Nephron (organoid): ENCODE results near the gene ANKRD11.
A peak's percentile ranks its signal among the peaks of the same experiment; 100 is the strongest.

Experiments
- H3K27ac Mint-ChIP-seq, 3 experiments: 2 replicates each; pipeline ENCODE4 v1.8.0; 2020; ENCODE audit warnings: mixed read lengths in 3 of 3, mild to moderate bottlenecking in 2 of 3, moderate library complexity in 1 of 3
- H3K27me3 Mint-ChIP-seq: 2 replicates; pipeline ENCODE4 v1.8.0; 2021; ENCODE audit warnings: low read depth, mild to moderate bottlenecking, moderate library complexity, mixed read lengths
- H3K36me3 Mint-ChIP-seq: 2 replicates; pipeline ENCODE4 v1.8.0; 2020; ENCODE audit warnings: low read depth, mixed read lengths
- H3K4me1 Mint-ChIP-seq: 2 replicates; pipeline ENCODE4 v1.8.0; 2020; ENCODE audit warnings: mixed read lengths
- H3K4me3 Mint-ChIP-seq, 3 experiments: 2 replicates each; pipeline ENCODE4 v1.8.0; 2020; ENCODE audit warnings: mild to moderate bottlenecking in 3 of 3, mixed read lengths in 3 of 3, moderate library complexity in 2 of 3
- H3K9me3 Mint-ChIP-seq: 2 replicates; pipeline ENCODE4 v1.8.0; 2020; ENCODE audit warnings: mixed read lengths
- TF ChIP-seq, protein P1 (sequence below), 3 experiments: fragments of 200-600 bp; sonication (generic); IDR thresholded peaks; one replicate each; pipeline ENCODE4 v1.5.0; 2021; ENCODE audit warnings: antibody characterized with exemption in 3 of 3; ENCODE audit not compliant: unreplicated experiment in 3 of 3

Gene ANKRD11

GRCh38 chr16:89297910-89298545 lies 192.3 kb downstream of the ANKRD11 start:
- TF ChIP-seq, protein P1, sequence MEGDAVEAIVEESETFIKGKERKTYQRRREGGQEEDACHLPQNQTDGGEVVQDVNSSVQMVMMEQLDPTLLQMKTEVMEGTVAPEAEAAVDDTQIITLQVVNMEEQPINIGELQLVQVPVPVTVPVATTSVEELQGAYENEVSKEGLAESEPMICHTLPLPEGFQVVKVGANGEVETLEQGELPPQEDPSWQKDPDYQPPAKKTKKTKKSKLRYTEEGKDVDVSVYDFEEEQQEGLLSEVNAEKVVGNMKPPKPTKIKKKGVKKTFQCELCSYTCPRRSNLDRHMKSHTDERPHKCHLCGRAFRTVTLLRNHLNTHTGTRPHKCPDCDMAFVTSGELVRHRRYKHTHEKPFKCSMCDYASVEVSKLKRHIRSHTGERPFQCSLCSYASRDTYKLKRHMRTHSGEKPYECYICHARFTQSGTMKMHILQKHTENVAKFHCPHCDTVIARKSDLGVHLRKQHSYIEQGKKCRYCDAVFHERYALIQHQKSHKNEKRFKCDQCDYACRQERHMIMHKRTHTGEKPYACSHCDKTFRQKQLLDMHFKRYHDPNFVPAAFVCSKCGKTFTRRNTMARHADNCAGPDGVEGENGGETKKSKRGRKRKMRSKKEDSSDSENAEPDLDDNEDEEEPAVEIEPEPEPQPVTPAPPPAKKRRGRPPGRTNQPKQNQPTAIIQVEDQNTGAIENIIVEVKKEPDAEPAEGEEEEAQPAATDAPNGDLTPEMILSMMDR (IDR thresholded peaks at IDR 0.05; ENCODE audit: unreplicated experiment in 3 of 3): no peak
- Mint-ChIP-seq H3K27ac (peak overlapping the region in 1 of 3 experiments; percentile 3), H3K27me3 (no peaks in the 10 kb centered on the region), H3K4me1 (peaks cover 25% of the 10 kb centered on the region), H3K36me3 (peaks cover 19% of the 10 kb centered on the region), H3K9me3 (no peaks in the 10 kb centered on the region), H3K4me3 (no peak overlapping the region)

GRCh38 chr16:89297156-89297874 lies 193.0 kb downstream of the ANKRD11 start:
- peak overlapping the region in 2 of 3 experiments; percentile 3 to 42 for H3K27ac Mint-ChIP-seq
- no peak overlapping the region for H3K4me3 Mint-ChIP-seq
- no peaks in the 10 kb centered on the region for H3K27me3 Mint-ChIP-seq
- no peaks in the 10 kb centered on the region for H3K9me3 Mint-ChIP-seq
- peaks cover 25% of the 10 kb centered on the region for H3K4me1 Mint-ChIP-seq
- TF ChIP-seq, protein P1 (IDR thresholded peaks at IDR 0.05; ENCODE audit: unreplicated experiment in 3 of 3): no peak
- peaks cover 13% of the 10 kb centered on the region for H3K36me3 Mint-ChIP-seq

DNA sequence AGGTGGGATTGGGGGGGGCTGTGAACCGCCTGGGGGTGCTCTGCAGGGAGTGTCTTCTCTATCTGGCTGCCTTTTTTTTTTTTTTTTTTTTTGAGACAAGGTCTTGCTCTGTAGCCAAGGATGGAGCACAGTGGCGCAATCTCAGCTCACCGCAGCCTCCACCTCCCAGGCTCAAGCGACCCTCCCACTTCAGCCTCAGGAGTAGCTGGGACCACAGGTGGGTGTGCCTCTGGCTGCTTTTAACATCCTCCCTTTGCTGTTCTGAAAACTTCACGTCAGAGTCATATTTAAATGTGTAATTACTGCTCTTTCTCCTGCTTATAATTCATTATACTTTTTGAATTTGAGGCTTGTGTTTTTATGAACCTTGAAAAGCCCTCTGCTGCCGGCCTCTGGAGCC lies 194.4 kb downstream of the ANKRD11 start:
- TF ChIP-seq, protein P1 (IDR thresholded peaks at IDR 0.05; ENCODE audit: unreplicated experiment in 3 of 3): no peak
- Mint-ChIP-seq H3K27ac (no peak overlapping the region), H3K36me3 (peaks cover 17% of the 10 kb centered on the region), H3K27me3 (no peaks in the 10 kb centered on the region), H3K4me3 (no peak overlapping the region), H3K9me3 (no peaks in the 10 kb centered on the region), H3K4me1 (peaks cover 30% of the 10 kb centered on the region)

DNA sequence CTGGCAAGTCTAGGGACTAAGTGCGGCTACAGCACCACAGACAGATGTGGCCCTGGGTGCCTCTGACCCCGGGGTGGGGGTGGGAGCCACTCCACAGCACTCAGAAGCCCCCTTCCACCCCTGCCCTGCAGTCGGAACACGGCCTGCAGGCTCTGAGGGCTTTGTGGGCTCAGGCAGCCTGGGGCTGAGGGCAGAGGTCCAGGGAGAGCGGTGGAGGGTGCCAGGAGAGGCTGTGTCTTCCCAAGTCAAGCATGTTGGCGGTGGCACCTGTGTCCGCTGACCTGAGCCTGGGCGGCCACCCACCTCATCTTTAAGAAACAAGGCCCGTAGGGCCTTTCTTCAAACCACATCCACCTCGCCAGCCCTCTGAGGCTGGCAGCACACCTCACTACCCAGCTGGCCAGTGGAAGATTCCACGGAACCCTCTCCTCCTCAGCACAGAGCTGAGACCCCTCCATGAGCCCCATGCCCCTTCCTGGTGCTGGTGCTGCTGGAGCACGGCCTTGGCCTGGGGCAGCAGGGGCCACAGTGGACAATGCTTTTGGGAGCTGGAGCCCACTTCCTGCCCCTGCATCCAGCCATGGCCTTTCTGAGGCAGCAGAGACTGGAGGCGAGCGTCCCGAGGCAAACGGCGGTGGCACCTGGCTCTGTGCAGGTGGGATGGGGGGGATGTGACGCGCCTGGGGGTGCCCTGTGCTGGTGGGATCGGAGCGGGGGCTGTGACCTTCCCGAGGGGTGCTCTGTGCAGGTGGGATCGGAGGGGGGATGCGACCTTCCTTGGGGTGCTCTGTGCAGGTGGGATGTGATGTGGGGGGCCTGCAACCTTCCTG lies 195.1 kb downstream of the ANKRD11 start:
- no peaks in the 10 kb centered on the region for H3K27me3 Mint-ChIP-seq
- H3K36me3 Mint-ChIP-seq: peaks cover 12% of the 10 kb centered on the region
- H3K9me3 Mint-ChIP-seq: no peaks in the 10 kb centered on the region
- TF ChIP-seq, protein P1 (IDR thresholded peaks at IDR 0.05; ENCODE audit: unreplicated experiment in 3 of 3): no peak
- H3K4me3 Mint-ChIP-seq: no peak overlapping the region
- no peak overlapping the region for H3K27ac Mint-ChIP-seq
- H3K4me1 Mint-ChIP-seq: peaks cover 25% of the 10 kb centered on the region

DNA sequence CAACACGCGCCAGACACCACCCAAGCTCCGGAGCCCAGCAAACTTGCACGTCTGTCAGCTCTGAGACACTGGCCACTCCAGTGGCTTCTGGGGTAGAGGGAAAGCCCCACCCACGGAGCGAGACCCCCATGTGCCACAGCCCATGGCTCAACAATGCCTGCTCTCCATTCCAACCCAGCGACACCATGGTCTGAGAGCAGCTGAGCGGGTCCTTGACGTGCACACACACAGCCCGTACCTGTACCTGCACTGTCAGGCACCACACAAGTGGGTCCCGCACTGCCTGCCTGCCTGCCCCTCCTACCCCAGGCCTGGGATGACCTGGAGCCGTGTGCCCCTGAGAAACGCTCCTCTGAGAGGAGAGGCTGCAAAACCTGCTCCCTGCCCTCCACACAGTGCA lies 195.9 kb downstream of the ANKRD11 start:
- Mint-ChIP-seq H3K36me3 (peaks cover 14% of the 10 kb centered on the region), H3K9me3 (no peaks in the 10 kb centered on the region), H3K27me3 (no peaks in the 10 kb centered on the region), H3K4me3 (no peak overlapping the region), H3K27ac (no peak overlapping the region), H3K4me1 (peaks cover 25% of the 10 kb centered on the region)
- TF ChIP-seq, protein P1 (IDR thresholded peaks at IDR 0.05; ENCODE audit: unreplicated experiment in 3 of 3): no peak
